ENCODE data around the gene HSD11B2.

HSD11B2 gene

GRCh38 chr16:67482233-67482924 is 51.5 kb downstream of the HSD11B2 start:
- peaks cover 24% of the 10 kb centered on the region for H3K4me1 ChIP-seq (ENCODE audit: control insufficient read depth, insufficient read depth, low read length, unreplicated experiment)
- no peak overlapping the region for H2AFZ ChIP-seq (ENCODE audit: low read length, unreplicated experiment)
- no peak overlapping the region for H3K27ac ChIP-seq (ENCODE audit: low read depth, low read length)
- H3K36me3 ChIP-seq (ENCODE audit: insufficient read depth, low read length), result no peaks in the 10 kb centered on the region
- H3K27me3 ChIP-seq (ENCODE audit: insufficient read depth, low read length), result no peaks in the 10 kb centered on the region
- peaks cover 32% of the 10 kb centered on the region for H3K79me2 ChIP-seq (ENCODE audit: control insufficient read depth, insufficient read depth, low read length, unreplicated experiment)
- peak overlapping the region; percentile 99 for H3K4me3 ChIP-seq (ENCODE audit: low read depth, low read length)

- Histone ChIP-seq H3K27ac (ENCODE audit: low read depth, low read length) (no peak within 1 kb of the TSS), H3K4me3 (ENCODE audit: low read depth, low read length) (no peak within 1 kb of the TSS; the same call in 1 of the 2 replicates), H3K36me3 (ENCODE audit: insufficient read depth, low read length) (no peaks in the 10 kb centered on the region), H3K4me1 (ENCODE audit: control insufficient read depth, insufficient read depth, low read length, unreplicated experiment) (peaks cover 24% of the 10 kb centered on the region), H2AFZ (ENCODE audit: low read length, unreplicated experiment) (no peak within 1 kb of the TSS), H3K79me2 (ENCODE audit: control insufficient read depth, insufficient read depth, low read length, unreplicated experiment) (peaks cover 24% of the 10 kb centered on the region), H3K27me3 (ENCODE audit: insufficient read depth, low read length) (no peaks in the 10 kb centered on the region)
Observed at GRCh38 chr16:67483150-67483549, 52.2 kb downstream of the HSD11B2 start, which contains the start of gene AGRP. AGRP (minus strand) TSS chr16:67483547; CDS start chr16:67483398, 149 bp downstream.

- no peaks in the 10 kb centered on the region for H3K27me3 ChIP-seq (ENCODE audit: insufficient read depth, low read length)
- no peak overlapping the region for H3K27ac ChIP-seq (ENCODE audit: low read depth, low read length)
- H3K79me2 ChIP-seq (ENCODE audit: control insufficient read depth, insufficient read depth, low read length, unreplicated experiment), result peaks cover 18% of the 10 kb centered on the region
- peaks cover 24% of the 10 kb centered on the region for H3K4me1 ChIP-seq (ENCODE audit: control insufficient read depth, insufficient read depth, low read length, unreplicated experiment)
- no peak overlapping the region for H2AFZ ChIP-seq (ENCODE audit: low read length, unreplicated experiment)
- no peaks in the 10 kb centered on the region for H3K36me3 ChIP-seq (ENCODE audit: insufficient read depth, low read length)
- H3K4me3 ChIP-seq (ENCODE audit: low read depth, low read length), result no peak overlapping the region
Observed at GRCh38 chr16:67483731-67484525, 53.0 kb downstream of the HSD11B2 start.

GRCh38 chr16:67486805-67487204 is 55.9 kb downstream of the HSD11B2 start:
- Histone ChIP-seq H3K79me2 (ENCODE audit: control insufficient read depth, insufficient read depth, low read length, unreplicated experiment) (no peaks in the 10 kb centered on the region), H3K27me3 (ENCODE audit: insufficient read depth, low read length) (no peaks in the 10 kb centered on the region), H3K4me3 (ENCODE audit: low read depth, low read length) (no peak overlapping the region), H3K4me1 (ENCODE audit: control insufficient read depth, insufficient read depth, low read length, unreplicated experiment) (peaks cover 34% of the 10 kb centered on the region), H3K36me3 (ENCODE audit: insufficient read depth, low read length) (no peaks in the 10 kb centered on the region), H3K27ac (ENCODE audit: low read depth, low read length) (0 out of 2 replicates have a peak overlapping the region, but pooled peaks have one; percentile 4), H2AFZ (ENCODE audit: low read length, unreplicated experiment) (no peak overlapping the region)
